Heart left ventricle (tissue), 16 donors: ENCODE results near the gene ZNF212. TPM values are rescaled to one million over a fixed set of nuclear protein-coding genes. Genes with fewer than 3 reads are reported as not detected.

ENCODE experiments used
- ATAC-seq, 4 donors: fragments of 200-7000 bp; cut with Tn5 transposase; one replicate each; pipeline ENCODE4 v1.9.1; 2020 to 2022; ENCODE audit warnings: moderate library complexity in 4 of 4, mild to moderate bottlenecking in 3 of 4, moderate number of reproducible peaks in 1 of 4
- DNase-seq, 5 donors: peaks; one replicate each; pipeline ENCODE4 v3.0.0-alpha.2; 2020
- H3K27ac ChIP-seq, 12 donors: fragments of 200-600 bp; sonication (generic) in 4 of 12; one replicate each; pipeline versions ENCODE4 v1.5.0 to v1.8.0; 2016 to 2022; ENCODE audit warnings: mild to moderate bottlenecking in 2 of 12
- H3K27me3 ChIP-seq, 9 donors: fragments of 200-600 bp; sonication (generic) in 2 of 9; one replicate each; pipeline versions ENCODE4 v1.5.1 to v1.8.0; 2016 to 2022; ENCODE audit warnings: mild to moderate bottlenecking in 3 of 9
- H3K36me3 ChIP-seq, 9 donors: fragments of 200-600 bp; sonication (generic) in 2 of 9; one replicate each; pipeline versions ENCODE4 v1.5.0 to v1.8.0; 2018 to 2022; ENCODE audit warnings: mild to moderate bottlenecking in 2 of 9
- H3K4me1 ChIP-seq, 12 donors: fragments of 200-600 bp; sonication (generic) in 4 of 12; one replicate each; pipeline versions ENCODE4 v1.5.0 to v1.8.0; 2016 to 2022; ENCODE audit warnings: mild to moderate bottlenecking in 3 of 12
- H3K4me3 ChIP-seq, 12 donors: fragments of 200-600 bp; sonication (generic) in 4 of 12; one replicate each; pipeline versions ENCODE4 v1.5.0 to v1.8.0; 2017 to 2022; ENCODE audit warnings: mild to moderate bottlenecking in 9 of 12, moderate library complexity in 4 of 12
- H3K9me3 ChIP-seq, 12 donors: fragments of 200-600 bp; sonication (generic) in 4 of 12; one replicate each; pipeline versions ENCODE4 v1.5.0 to v1.8.0; 2016 to 2022; ENCODE audit warnings: mild to moderate bottlenecking in 1 of 12
- CTCF ChIP-seq, 12 donors: fragments of 200-600 bp; sonication (generic) in 4 of 12; IDR thresholded peaks; one replicate each; pipeline versions ENCODE4 v1.5.0 to v1.8.0; 2018 to 2022; ENCODE audit warnings: antibody characterized with exemption in 12 of 12, mild to moderate bottlenecking in 5 of 12
- POLR2A ChIP-seq, 2 donors: fragments of 450-650 bp; IDR thresholded peaks; one replicate each; pipeline ENCODE4 v1.6.1; 2017; ENCODE audit warnings: antibody characterized with exemption in 2 of 2, mild to moderate bottlenecking in 2 of 2, moderate library complexity in 2 of 2
- WGBS, 4 donors: extraction: QIAGEN DNeasy Blood & Tissue Kit in 2 of 4; methylation state at CpG; one replicate each; pipeline versions ENCODE4 v1.1.5 to v1.1.7; 2013 to 2018; 5-methylcytosine and 5-hydroxymethylcytosine counted together
- intact Hi-C, 10 donors: fragments of 100-400 bp; cut with DNase I; formaldehyde crosslinking; loops; one replicate each; pipeline versions ENCODE4 v1.11.1 to v1.14.2; 2022
- polyA plus RNA-seq, 2 donors: library from polyadenylated mRNA; stranded (reverse); fragments of 200-250 nt; gene quantifications; one replicate each; pipeline ENCODE4 v1.2.3, GENCODE V29; 2013
- total RNA-seq, 9 donors: library from RNA; depleted of rRNA in 2 of 9; stranded (reverse); fragments of >200 nt in 2 of 9; fragmentation: NEBNext Ultra II Directional in 3 of 9; extraction: Animal tissue kit (Norgen Biotek cat#: 25700) in 3 of 9; gene quantifications; one replicate each; pipeline versions ENCODE4 v1.1.0 to v1.2.4, GENCODE V29; 2016 to 2023
- donor health status: ischemic (EF 13 %, LVEDD 7.1; RV severe dilation, severe dysfunction).
- donor health status: healthy with polysubstance abuse.
- donor health status: DM: no; HTN: yes; CAD: no.
- donor health status: DM: no; HTN: no; CAD: no.
- donor health status: ischemic (EF 25% LVEDD 6.9; RV normal size, moderate dysfunction).
- donor health status: ischemic (EF 25% LVEDD 5.7; RV mildly dilated, moderate dysfunction).
- donor health status: healthy.
- donor health status: DM: yes; HTN: yes; CAD: no.
- donor health status: ischemic (EF 35%, LVEDD 5.7; RV mildly dilated, moderate dysfunction).
- donor health status: nonischemic (EF 11% LVEDD 7.7; RV severe dilation, severe dysfunction).
- donor health status: DM: yes; HTN: yes; CAD: no.
- donor health status: PGD.
- donor health status: ischemic (EF 29% LVEDD 5.4; RV normal size, mild dysfunction).
- donor health status: nonischemic (EF 23%, LVEDD 6.1; RV moderate dilation, normal function).

Gene ZNF212
- total and polyA plus RNA-seq, 11 donors: 3.4 to 6.3 (median 4.3) TPM

DNA sequence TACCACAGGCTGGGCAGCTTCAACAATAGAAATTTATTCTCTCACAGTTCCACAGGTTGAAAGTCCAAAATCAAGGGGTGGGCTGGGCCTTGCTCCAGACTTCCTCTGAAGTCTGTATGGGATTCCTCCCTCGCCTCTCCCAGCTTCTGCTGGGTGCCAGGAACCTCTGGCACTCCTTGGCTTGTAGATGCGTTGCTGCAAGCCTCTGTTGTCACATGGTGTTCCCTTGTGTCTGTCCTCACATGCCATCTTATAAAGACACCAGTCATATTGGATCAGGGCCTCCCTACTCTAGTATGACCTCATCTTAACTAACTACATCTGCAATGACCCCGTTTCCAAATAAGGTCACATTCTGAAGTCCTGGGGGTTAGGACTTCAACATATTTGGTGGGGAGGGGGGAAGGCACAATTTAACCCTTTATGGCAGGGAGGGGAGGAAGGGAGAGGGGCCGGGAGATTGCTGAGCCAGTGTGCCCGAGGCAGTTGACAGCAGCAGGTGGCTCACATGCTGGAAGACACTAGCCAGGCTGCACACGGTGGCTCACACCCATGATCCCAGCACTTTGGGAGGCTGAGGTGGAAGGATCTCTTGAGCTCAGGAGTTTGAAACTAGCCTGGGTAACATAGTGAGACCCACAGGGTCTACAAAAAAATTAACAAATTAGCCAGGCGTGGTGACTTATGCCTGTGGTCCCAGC, 25.3 kb upstream of the ZNF212 start:
- H3K4me1 ChIP-seq: no peaks in the 10 kb centered on the region
- H3K9me3 ChIP-seq: no peaks in the 10 kb centered on the region
- peak; percentile 51 to 83 (median 58) for ATAC-seq
- peak in 1 of 5 donors; percentile 65 for DNase-seq
- intact Hi-C loops: no loop called here
- H3K27me3 ChIP-seq: no peaks in the 10 kb centered on the region
- TF ChIP-seq CTCF (IDR thresholded peaks at IDR 0.05): no peak
- TF ChIP-seq POLR2A (IDR thresholded peaks at IDR 0.05): no peak
- H3K36me3 ChIP-seq: peaks cover 0 to 100% (median 98%) of the 10 kb centered on the region in 9 donors
- 66 to 73% (median 68%) methylated on average over 7 of the region's 7 CpGs for WGBS, 4 donors
- no peak overlapping the region for H3K4me3 ChIP-seq
- peak overlapping the region in 1 of 12 donors; percentile 32 for H3K27ac ChIP-seq

- no peaks in the 10 kb centered on the region for H3K27me3 ChIP-seq
- H3K4me3 ChIP-seq: no peak overlapping the region
- no peak overlapping the region for H3K27ac ChIP-seq
- no peaks in the 10 kb centered on the region for H3K4me1 ChIP-seq
- intact Hi-C loops: no loop called here
- ATAC-seq (peak in 1 of 4 donors; percentile 10), DNase-seq (no peak)
- 46 to 57% (median 50%) methylated on average over 2 of the region's 2 CpGs for WGBS, 4 donors
- peaks cover 0 to 100% (median 97%) of the 10 kb centered on the region in 9 donors for H3K36me3 ChIP-seq
- H3K9me3 ChIP-seq: no peaks in the 10 kb centered on the region
- TF ChIP-seq CTCF (IDR thresholded peaks at IDR 0.05) (no peak), POLR2A (IDR thresholded peaks at IDR 0.05) (no peak)
Observed at GRCh38 chr7:149216402-149216801, 23.0 kb upstream of the ZNF212 start.

- Histone ChIP-seq H3K27me3 (no peaks in the 10 kb centered on the region), H3K4me1 (no peaks in the 10 kb centered on the region), H3K4me3 (no peak overlapping the region), H3K27ac (no peak overlapping the region), H3K9me3 (no peaks in the 10 kb centered on the region), H3K36me3 (peaks cover 0 to 99% (median 96%) of the 10 kb centered on the region in 9 donors)
- ATAC-seq (no peak), DNase-seq (peak in 1 of 5 donors; percentile 63)
- WGBS, 4 donors: 83 to 93% (median 86%) methylated on average over 6 of the region's 6 CpGs
- intact Hi-C loops: no loop called here
- no peak for TF ChIP-seq CTCF (IDR thresholded peaks at IDR 0.05)
- no peak for TF ChIP-seq POLR2A (IDR thresholded peaks at IDR 0.05)
Observed at GRCh38 chr7:149217570-149217969, 21.9 kb upstream of the ZNF212 start.

GRCh38 chr7:149218469-149219420, 20.7 kb upstream of the ZNF212 start:
- no peak for TF ChIP-seq POLR2A (IDR thresholded peaks at IDR 0.05)
- TF ChIP-seq CTCF (IDR thresholded peaks at IDR 0.05): no peak
- Histone ChIP-seq H3K4me1 (no peaks in the 10 kb centered on the region), H3K36me3 (peaks cover 0 to 99% (median 93%) of the 10 kb centered on the region in 9 donors), H3K27me3 (no peaks in the 10 kb centered on the region), H3K9me3 (no peaks in the 10 kb centered on the region), H3K4me3 (no peak overlapping the region), H3K27ac (no peak overlapping the region)
- ATAC-seq (no peak), DNase-seq (no peak)
- intact Hi-C loops: no loop called here
- WGBS, 4 donors: 80 to 94% (median 86%) methylated on average over 10 of the region's 10 CpGs
